Activated T-helper 1 cell treated with anti-CD3 and anti-CD28 coated beads, Interleukin-2, amount 50 U/mL, for 16 hours (primary cell): ENCODE results near the gene SLC35E1.

ENCODE experiments used
- DNase-seq, 2 donors: peaks; one replicate each; pipeline ENCODE4 v3.0.0-alpha.2; 2020; ENCODE audit warnings: low read depth in 1 of 2, low spot score in 1 of 2

SLC35E1 gene

DNA sequence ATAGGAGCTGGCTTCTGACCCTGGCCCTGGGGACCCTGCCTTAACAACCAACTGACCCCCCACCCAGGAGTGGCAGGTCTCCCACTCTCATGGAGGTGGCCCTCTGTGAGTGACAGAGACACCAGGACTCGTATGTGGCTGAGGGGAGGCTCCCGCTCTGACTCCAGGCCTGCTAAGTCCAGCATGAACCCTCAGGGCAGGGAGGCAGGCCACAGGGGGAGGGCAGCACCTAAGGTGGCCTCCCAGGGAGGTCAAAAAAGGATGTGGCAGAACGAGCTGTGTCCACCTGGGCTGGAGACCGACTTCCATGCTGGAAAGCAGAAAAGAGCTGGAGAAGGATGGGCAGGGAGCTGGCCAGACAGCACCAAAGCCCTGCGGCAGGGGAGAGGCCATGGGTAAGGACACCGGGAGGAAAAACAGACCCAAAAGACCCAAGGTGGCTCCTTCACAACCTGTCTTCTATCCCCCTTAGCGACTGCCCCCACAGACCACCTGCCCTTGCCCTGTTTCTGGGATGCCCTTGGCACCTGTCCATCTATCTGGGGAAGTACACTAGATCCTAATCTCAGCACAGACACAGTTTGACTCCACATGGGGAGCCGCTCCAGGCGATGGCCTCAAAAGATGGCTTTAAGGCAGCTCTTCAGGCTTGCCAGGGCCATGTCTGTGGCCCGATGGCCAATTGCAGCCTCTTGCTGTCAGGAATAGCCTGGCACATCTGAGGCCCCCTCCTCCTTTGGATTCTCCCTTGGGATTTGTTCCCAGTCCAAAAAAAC is 10.5 kb upstream of the SLC35E1 start:
- DNase-seq: no peak

DNA sequence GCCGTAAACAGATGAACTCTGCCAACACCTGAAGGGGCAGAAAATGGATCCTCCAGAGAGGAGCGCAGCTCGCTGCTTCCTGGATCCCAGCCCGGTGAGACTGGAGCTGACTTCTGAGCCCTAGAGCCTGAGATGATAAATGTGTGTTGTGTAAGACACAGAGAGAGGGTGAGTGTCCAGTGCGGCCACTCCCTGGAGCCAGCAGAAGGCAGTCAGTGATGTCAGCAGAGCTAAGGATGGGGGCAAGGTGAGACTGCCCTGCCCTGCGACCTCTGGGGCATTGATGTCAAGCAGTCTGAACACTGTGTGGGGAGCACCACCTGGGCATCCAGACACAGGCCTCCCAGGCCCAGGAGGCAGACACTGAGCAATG is 9.7 kb upstream of the SLC35E1 start:
- no peak for DNase-seq

DNA sequence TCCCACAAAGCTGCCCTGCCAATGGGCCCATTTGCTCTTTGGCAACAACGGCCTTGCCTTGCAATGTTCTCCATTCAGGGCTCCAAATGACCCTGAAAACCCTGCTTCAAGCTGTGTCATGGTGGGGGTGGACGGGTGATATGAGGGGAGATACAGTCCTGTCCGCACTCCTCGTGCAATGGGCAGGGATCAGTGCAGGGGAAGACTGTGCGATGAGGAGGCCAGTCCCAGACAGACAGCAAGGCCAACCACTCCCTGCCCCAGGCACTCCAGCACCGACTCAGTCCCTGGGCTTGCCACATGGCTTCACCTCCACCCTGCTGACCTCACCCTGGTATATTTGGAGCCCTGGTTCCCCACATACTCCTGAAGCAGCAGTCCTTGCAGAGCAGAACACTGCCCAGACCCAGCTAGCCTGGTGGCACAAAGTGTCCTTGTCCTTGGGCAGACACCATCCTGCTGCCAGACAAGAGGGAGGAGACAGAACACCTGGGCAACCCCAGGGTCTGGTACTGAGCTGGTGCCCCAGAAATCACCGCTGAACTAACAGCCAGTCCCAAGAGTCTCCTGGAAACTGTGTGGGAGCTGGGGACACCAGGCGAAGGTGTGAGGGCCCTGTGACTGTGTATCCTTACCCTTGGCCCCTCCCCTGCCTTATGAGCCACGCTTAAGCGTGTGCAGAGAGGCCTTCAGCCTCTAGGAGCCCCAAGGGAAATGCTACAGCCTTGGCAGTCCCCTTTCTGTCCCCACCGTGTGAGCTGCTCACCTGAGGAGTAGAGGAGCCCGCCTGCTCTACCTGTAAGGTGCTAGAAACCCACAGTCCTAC is 9.1 kb upstream of the SLC35E1 start:
- no peak for DNase-seq

DNA sequence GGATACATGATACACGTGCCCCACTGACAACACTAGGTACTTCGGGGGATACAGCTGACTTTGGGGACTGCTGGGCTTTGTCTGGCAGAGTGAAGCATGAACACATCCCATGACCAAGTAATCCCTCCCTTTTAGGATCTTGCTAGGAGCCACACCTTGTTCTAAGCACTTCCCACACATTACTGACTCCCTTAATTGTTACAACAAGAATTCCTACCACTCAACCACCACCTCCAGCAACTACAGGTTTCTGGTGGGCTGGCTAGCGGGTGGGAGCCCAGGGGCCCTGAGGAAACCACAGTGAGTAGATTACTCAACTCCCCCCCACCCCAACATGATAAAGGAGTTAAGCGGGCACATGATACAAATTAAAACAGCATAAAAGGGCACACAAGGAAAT is 7.2 kb upstream of the SLC35E1 start:
- DNase-seq: no peak

DNA sequence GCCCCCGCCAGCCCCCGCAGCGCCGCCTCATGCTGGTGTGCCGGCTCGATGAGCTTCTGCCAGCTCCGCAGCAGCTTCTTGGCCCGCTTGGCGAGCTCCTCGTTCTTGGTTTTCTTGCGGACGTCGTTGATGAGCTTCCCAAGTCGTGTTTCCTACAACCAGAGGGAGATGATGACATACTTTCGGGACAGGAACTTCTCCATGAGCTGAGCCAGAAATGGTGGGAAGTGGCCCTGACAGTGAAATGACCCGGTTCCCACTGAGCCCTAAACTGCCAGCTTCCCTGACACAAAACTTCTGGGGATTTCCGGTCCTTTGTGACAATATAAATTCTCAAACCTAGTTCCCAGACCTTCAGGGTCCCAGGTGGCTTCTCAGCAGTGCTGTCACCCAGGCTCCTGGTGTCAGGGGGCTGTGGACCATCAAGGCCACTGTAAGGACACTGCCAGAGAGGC is 5.3 kb upstream of the SLC35E1 start:
- DNase-seq: no peak

DNA sequence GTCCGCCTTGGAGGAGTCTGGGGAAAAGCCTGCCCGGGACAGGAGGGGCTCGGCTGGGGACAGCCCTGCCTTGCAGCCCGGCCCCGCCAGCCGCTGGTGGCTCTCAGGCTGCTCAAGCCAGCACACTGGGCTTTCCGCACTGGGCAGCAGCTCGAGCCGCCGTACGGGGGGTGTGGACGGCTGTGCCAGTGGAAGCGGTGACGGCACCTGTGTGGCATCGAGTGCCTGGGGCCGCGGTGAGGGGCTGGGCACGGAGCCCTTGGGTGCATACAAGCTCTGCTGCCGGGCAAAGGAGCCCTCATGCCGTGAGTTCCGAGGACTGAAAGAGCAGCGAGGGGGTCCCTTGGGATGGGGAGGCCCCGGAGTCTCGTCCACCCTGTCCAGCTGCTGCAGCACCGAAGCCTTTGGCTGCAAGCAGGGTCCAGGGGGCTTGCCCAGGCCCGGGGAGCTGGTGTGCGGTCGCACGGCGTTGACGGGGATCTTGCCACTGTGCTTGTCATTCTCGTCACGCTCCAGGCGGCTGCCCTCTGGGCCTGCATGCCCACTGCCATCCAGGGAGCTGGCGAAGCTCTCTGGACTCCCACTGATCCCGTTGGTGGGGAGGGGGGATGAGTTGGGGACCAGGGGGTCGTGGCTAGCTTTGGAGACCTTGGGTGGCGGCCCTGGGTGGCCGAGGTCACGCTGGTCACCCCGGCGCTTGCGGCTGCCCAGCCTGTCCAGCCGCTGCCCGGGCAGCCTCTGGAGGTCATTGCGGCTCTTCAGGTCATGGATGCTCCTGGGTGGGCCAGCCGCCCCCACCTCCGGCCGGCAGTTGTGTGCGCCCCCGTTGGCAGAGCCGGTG is 4.7 kb upstream of the SLC35E1 start:
- DNase-seq: no peak

DNA sequence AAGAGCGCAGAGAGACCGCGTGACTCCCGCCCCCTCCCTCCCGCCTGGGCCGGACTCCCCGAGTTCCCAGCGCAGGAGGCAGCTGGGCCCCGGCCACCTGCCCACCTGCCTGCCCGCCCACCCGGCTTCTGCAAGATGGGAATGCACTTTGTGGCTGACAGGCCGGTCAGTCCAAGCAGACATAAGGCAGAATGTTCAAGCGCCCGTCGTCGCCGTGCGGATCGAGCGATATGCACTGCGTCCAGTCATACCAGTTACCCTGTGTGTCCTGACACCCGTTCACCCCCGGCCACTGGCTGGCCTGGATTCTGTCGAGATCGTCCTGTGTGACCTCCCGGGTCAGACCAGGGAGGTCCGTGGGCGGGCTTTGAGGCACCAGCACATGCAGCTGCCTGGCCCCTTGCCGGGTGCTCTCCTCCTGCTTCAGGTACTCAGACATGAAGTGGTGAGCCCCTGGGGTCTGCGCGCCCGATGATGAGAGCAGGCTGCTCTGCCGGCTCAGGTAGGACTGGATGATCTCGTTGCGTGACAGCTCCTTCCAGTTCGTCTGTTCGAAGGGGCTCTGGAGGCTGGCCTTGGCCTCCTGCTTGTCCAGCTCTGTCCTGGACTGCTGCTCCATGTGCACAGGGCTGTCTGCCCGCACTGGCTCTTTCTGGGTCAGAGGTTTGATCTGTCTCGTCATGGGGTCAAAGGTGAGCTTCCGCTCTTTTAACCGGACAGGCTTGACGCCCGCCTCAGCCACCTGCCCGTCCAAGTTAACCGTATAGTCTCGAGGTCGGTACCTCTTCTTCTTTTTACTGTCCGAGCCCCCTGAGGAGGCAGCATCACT is 3.9 kb upstream of the SLC35E1 start:
- no peak for DNase-seq

DNA sequence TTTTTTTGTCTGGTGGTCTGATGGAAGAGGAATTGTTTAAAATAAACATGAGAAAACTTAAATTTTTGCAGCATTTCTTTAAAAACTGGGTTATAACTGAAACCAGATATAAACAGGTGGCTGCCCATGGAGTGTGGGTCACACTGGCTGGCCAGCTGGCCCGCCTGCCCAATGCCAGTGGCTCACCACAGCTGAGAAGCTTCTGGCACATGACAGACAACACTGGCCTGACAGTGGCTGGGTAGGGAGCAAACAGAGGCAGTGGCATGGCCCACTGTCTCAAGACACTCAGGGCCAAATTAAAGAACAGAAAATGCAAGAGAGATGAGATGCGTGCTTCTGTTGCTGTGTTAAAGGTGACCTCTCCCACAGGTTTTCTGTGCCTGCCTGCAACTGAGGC is 3.1 kb upstream of the SLC35E1 start:
- DNase-seq: no peak

DNA sequence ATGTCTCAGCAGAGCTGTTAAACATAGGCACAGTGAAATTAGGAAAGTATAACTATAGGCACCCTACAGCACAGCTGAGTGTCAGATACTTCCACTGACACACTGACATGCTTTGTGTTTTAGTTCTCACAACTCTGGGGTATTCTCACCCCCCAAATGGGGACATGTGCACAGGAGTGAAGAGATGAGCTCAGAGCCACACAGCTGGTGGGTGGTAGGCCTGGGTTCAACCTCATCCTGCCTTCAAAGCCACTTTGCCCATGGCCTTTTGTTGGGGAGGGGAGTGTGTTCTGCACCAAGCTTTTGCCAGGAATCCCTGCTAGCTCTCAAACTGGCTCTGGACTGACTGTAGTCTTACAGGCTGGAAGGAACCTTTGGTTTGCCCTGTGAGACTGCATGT is 1.7 kb upstream of the SLC35E1 start:
- DNase-seq: no peak

DNA sequence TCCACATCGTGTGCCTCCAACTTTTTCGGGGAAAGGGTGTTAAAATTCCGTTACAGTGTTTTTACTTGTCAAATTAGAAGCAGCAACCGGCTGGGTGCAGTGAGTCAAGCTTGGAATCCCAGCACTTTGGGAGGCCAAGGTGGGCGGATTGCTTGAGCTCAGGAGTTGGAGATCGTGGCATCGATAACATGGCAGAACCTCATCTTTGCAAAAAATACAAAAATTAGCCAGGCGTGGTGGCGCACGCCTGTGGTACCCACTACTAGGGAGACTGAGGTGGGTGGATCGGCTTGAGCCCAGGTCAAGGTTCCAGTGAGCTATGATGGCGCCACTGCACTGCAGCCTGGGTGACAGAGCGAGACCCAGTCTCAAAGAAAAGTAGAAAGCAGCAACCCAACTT is 1.1 kb upstream of the SLC35E1 start:
- no peak for DNase-seq

DNA sequence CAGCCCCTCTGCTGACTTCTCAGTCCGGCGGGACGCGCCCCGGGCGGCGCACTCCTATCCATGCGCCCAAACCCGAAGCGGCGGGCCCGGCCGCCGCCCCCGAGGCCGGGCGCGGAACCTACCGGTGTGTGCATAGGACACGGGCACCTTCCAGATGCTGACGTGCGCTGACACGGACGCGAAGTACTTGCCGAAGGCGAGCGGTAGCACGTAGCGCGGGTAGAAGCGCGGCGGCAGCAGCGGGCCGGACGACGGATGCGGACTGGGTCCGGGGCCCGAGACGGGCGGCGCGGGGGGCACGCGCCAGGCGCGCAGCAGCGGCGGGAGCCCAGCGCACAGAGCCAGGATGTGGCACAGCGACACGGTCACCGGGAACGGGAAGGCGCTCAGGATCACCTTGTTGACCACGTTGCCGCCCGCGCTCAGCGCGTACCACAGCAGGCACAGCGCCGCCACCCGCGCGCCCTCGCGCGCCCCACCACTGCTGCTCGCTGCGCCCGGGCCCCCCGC is 338 bp downstream of the SLC35E1 start:
- DNase-seq: no peak

DNA sequence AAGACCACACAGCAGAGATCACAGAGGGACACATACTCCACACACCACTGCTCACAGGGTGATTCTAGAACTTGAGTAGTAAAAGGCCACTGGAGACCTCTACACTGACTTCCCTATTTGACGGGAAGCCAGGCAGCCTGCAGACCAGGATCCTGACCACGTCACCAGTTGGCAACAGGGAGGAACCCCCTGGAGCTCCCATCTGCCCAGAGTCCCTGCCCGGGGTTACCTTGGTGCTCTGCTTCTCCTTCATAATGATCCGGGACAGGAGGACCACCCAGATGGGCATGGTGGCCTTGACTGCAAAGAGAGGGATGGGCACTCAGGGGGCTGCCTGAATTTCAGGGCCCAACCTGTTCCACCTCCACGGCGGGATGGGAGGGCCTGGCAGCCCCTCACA is 932 bp downstream of the SLC35E1 start:
- DNase-seq: no peak

DNA sequence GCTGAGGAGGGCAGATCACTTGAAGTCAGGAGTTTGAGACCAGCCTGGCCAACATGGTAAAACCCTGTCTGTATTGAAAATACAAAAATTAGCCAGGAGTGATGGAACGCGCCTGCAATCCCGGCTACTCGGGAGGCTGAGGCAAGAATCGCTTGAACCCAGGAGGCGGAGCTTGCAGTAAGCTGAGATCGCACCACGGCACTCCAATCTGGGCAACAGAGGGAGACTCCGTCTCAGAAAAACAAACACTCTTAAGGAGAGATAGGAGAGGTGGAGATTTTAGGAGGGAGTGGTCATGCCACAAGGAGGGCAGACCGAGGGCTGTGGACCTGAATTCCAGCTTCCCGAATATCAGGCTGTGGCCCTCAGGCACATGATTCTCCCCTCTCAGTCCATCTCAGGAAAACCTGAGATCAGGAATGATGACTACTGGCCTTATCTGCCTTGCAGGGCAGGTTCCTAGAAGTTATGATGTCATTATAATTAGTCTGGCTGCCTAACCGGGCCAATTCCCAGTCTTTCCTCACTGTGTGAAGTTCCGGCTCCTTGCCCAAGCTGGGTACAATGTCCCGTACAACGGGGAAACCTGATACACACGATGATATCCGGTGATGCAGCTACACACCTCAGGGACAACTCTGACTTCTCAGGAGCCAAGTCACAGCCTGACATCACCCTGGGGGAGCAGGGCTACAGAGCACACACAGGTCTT is 2.5 kb downstream of the SLC35E1 start:
- no peak for DNase-seq

DNA sequence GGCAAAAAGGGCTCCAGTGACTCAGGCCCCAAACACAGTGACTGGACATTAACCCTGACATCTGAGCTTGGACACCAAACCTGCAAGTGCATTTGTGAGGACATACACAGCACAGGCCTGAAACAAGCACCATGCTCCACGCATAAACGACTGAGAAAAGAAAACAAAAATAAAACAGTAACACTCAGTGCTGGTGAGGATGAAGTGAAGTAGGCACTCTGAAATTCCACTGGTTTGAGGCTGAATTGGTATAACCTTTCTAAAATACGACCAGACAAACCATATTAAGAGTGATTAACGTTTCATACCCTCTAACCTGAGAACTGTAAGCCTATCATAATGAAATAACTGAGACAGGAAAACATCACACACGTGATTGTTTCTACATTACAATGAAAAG is 5.5 kb downstream of the SLC35E1 start:
- no peak for DNase-seq

DNA sequence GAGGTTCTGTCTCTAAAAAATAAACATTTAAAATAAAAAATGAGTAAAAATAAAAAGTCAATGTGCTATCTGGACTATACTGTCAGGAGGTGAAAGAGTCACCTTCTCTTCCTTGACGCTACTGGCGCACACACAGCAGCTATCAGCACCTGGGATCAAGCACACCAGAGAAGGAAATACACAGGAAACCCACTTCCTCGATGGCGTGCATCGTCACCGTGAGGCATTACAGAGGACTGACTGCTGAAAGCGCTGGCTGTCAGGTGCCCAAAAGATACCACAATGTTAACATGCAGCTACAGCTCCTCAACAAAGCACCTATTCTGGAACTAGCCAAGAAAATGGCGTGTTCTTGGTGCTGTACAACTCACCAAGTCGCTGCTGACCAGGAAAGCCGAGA is 6.1 kb downstream of the SLC35E1 start:
- peak; percentile 57 to 64 for DNase-seq

DNA sequence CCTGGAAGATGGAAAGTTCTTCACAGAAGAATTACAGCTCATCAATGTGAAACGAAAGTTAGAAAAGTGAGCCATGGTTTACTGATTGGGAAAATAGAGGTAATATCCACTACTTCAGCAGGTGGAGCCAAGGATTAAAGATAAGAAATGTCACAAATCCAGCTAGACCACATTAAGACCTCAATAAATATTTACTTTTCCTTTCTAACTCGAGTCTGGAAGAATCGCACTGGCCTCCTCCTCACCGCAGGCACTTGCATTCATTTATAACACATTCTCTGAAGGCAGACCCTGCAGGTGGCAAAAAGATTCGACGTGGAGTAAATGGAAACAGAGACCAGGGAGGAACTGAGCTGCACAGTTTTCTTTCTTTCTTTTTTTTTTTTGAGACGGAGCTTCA is 7.4 kb downstream of the SLC35E1 start:
- DNase-seq: no peak

DNA sequence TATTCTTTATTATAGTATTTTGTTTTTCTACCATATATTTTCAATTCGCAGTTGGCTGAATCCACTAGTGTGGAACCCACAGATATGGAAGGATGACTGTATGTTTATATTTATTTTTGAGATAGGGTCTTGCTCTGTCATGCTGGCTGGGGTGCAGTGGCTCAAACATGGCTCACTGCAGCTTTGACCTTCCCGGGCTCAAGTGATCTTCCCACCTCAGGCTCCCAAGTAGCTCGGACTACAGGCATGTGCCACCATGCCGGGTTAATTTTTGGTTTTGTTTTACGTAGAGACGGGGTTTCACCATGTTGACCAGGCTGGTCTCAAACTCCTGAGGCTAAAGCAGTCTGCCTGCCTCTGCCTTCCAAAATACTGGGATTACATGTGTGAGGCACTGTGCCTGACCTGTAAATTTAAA is 9.6 kb downstream of the SLC35E1 start:
- no peak for DNase-seq

DNA sequence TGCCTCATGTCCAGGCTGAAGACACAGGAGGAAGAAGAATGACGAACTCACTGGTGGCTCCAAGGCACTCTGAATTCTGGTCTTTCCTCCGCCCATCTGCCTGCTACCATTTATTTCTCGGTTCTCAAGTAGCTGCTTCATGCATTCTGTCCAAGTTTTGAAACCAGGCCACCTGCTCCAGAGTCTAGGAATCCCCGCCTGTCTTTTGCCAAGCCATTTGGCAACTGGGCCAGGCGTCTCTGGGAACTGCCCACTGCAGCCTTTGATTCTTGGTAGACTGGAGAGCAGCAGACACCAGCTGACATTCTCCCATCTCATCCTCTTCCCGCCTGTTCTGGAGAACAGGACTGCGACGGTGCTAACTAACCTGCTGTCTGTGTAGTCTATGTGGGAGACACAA is 10.8 kb downstream of the SLC35E1 start:
- DNase-seq: no peak

DNA sequence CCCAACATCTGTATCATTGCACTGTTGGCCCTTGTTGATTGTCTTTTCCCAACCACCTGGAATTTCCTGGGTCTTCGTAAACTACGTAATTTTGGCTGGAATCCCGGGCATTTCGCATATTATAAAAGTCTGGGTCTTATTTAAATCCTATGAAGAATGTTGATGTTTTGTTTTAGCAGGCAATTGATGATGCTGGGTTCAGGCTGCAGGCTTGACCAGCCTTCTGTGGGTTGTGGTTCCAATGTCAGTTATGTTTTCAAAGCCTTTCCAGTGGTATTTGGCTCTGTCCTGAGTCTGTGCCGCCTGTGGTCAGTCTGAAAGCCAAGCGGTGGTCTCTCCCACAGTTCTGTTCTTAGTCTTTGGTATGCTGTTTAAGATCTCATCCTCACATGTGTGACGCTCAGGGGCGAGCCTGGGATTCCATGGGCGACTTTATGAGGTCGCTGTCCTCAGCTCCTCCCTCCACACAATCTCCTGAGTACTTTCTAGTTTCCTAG is 12.4 kb downstream of the SLC35E1 start:
- no peak for DNase-seq

DNA sequence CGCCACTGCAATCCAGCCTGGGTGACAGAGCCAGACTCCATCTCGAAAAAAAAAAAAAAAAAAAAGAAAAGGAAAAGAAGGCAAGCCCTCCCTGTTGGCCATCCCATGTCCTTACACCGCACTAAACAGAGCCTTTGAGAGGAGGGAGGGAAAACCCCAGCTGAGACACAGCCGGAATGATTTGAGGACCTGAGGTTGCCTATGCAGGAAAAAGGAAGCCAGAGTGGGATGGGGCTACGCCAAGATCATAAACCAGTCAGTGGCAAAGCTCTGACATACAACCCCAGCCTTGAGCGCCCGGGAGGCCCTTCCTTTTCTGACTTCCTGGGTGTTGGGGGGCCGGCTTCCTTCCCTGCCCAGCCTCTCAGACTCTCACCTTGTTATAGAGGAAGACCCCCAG is 17.4 kb downstream of the SLC35E1 start:
- no peak for DNase-seq
